ENCODE measurements around the gene TYMP.

DNA sequence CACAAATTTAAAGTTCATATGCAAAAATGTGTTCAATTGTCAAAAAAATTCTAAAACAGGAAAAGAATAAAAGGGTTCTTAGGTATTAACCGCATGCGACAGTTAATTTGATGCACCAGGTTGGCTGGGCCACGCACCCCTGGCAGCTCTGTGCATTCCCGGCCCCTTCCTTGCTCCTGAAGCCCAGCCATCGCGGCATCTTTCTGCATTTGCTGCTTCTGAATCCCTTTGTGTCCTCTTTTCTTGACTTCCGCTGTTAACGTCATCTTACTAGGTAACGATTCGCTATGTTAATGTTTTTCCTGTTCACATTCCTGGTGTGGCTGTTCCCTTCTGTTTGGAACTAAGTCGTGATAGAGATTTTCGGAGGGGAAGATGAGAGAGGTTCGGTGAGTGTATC lies 8.0 kb upstream of the TYMP start:
- TF ChIP-seq, protein P1, sequence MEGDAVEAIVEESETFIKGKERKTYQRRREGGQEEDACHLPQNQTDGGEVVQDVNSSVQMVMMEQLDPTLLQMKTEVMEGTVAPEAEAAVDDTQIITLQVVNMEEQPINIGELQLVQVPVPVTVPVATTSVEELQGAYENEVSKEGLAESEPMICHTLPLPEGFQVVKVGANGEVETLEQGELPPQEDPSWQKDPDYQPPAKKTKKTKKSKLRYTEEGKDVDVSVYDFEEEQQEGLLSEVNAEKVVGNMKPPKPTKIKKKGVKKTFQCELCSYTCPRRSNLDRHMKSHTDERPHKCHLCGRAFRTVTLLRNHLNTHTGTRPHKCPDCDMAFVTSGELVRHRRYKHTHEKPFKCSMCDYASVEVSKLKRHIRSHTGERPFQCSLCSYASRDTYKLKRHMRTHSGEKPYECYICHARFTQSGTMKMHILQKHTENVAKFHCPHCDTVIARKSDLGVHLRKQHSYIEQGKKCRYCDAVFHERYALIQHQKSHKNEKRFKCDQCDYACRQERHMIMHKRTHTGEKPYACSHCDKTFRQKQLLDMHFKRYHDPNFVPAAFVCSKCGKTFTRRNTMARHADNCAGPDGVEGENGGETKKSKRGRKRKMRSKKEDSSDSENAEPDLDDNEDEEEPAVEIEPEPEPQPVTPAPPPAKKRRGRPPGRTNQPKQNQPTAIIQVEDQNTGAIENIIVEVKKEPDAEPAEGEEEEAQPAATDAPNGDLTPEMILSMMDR (IDR thresholded peaks at IDR 0.05; ENCODE audit: insufficient read depth, low read length, poor library complexity, severe bottlenecking) = no peak
- TF ChIP-seq EZH2phosphoT487 (conservative IDR thresholded peaks at IDR 0.05; ENCODE audit: low read length) = no peak
